Smooth muscle cell (in vitro differentiated cells): Measurements from ENCODE around the gene PPP1R14C. TPM values are rescaled to one million over a fixed set of nuclear protein-coding genes. Genes with fewer than 3 reads are reported as not detected.

Experiments
- DNase-seq: peaks from one replicate; lab custom pipeline; 2025; ENCODE audit not compliant: unreplicated experiment; lab: John Stamatoyannopoulos, UW
- H2AFZ ChIP-seq: fragments of 200-600 bp; sonication (generic); 2 replicates; pipeline ENCODE4 v1.6.0; 2016; ENCODE audit warnings: antibody characterized with exemption, low read depth, mild to moderate bottlenecking
- H3F3A ChIP-seq: fragments of 200-600 bp; sonication (generic); 2 replicates; pipeline ENCODE4 v1.6.0; 2017; ENCODE audit warnings: antibody characterized with exemption, low read depth
- H3K27ac ChIP-seq: fragments of 200-600 bp; sonication (generic); 2 replicates; pipeline ENCODE4 v1.5.1; 2016; ENCODE audit warnings: low read depth, mild to moderate bottlenecking
- H3K27me3 ChIP-seq: fragments of 200-600 bp; sonication (generic); 2 replicates; pipeline ENCODE4 v1.6.1; 2016; ENCODE audit warnings: low read depth, mild to moderate bottlenecking
- H3K36me3 ChIP-seq: fragments of 200-600 bp; sonication (generic); 2 replicates; pipeline ENCODE4 v1.5.1; 2016; ENCODE audit warnings: low read depth
- H3K4me1 ChIP-seq: fragments of 200-600 bp; sonication (generic); 2 replicates; pipeline ENCODE4 v1.5.1; 2016; ENCODE audit warnings: low read depth
- H3K4me2 ChIP-seq: fragments of 200-600 bp; sonication (generic); 2 replicates; pipeline ENCODE4 v1.6.0; 2016; ENCODE audit warnings: mild to moderate bottlenecking
- H3K4me3 ChIP-seq: fragments of 200-600 bp; sonication (generic); 2 replicates; pipeline ENCODE4 v1.5.1; 2016; ENCODE audit warnings: mild to moderate bottlenecking
- H3K79me2 ChIP-seq: fragments of 200-600 bp; sonication (generic); 2 replicates; pipeline ENCODE4 v1.6.0; 2016; ENCODE audit warnings: low read depth, mild to moderate bottlenecking
- H3K9ac ChIP-seq: fragments of 200-600 bp; sonication (generic); 2 replicates; pipeline ENCODE4 v1.6.0; 2016; ENCODE audit warnings: low read depth
- H3K9me3 ChIP-seq: fragments of 200-600 bp; sonication (generic); replicated peaks from 2 replicates; pipeline ENCODE4 v1.5.1; 2016; ENCODE audit warnings: low read depth
- H4K20me1 ChIP-seq: fragments of 200-600 bp; sonication (generic); 2 replicates; pipeline ENCODE4 v1.6.0; 2016; ENCODE audit warnings: low read depth
- whole genome bisulfite sequencing: methylation state at CpG from one replicate; pipeline ENCODE4 v1.1.7; 2016; ENCODE audit warnings: low lambda C conversion rate; 5-methylcytosine and 5-hydroxymethylcytosine counted together
- polyA plus RNA-seq: library from polyadenylated mRNA; unstranded; fragments of >200 nt; fragmentation: Nextera tagmentation; extraction: Ambion mirVana; gene quantifications from 2 replicates; pipeline ENCODE4 v1.2.1, GENCODE V29; 2016
- total RNA-seq: library from RNA; depleted of rRNA; stranded (reverse); fragments of >200 nt; gene quantifications from 2 replicates; pipeline ENCODE4 v1.2.3, GENCODE V29; 2014
- TF ChIP-seq, protein P1 (sequence below): fragments of 200-600 bp; sonication (generic); IDR thresholded peaks from 2 replicates; pipeline ENCODE4 v1.5.1; 2017; ENCODE audit warnings: borderline replicate concordance, mild to moderate bottlenecking, antibody characterized with exemption; ENCODE audit not compliant: insufficient read depth, poor library complexity, severe bottlenecking

PPP1R14C gene
- total and polyA plus RNA-seq, 2 experiments from 2014 or later: 2.6 to 7.9 TPM

GRCh38 chr6:150118627-150119026 lies 24.2 kb upstream of the PPP1R14C start:
- no peak for DNase-seq
- 93% methylated on average over 9 of the region's 9 CpGs for WGBS
- Histone ChIP-seq H3K4me2 (no peak overlapping the region), H3K9ac (no peak overlapping the region), H3K27me3 (peaks cover 7% of the 10 kb centered on the region), H2AFZ (no peak overlapping the region), H3K9me3 (no peaks in the 10 kb centered on the region), H4K20me1 (no peaks in the 10 kb centered on the region), H3K36me3 (no peaks in the 10 kb centered on the region), H3K79me2 (no peaks in the 10 kb centered on the region), H3K27ac (no peak overlapping the region), H3K4me1 (no peaks in the 10 kb centered on the region), H3F3A (no peaks in the 10 kb centered on the region), H3K4me3 (no peak overlapping the region)
- TF ChIP-seq, protein P1, sequence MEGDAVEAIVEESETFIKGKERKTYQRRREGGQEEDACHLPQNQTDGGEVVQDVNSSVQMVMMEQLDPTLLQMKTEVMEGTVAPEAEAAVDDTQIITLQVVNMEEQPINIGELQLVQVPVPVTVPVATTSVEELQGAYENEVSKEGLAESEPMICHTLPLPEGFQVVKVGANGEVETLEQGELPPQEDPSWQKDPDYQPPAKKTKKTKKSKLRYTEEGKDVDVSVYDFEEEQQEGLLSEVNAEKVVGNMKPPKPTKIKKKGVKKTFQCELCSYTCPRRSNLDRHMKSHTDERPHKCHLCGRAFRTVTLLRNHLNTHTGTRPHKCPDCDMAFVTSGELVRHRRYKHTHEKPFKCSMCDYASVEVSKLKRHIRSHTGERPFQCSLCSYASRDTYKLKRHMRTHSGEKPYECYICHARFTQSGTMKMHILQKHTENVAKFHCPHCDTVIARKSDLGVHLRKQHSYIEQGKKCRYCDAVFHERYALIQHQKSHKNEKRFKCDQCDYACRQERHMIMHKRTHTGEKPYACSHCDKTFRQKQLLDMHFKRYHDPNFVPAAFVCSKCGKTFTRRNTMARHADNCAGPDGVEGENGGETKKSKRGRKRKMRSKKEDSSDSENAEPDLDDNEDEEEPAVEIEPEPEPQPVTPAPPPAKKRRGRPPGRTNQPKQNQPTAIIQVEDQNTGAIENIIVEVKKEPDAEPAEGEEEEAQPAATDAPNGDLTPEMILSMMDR: no peak

- H3K9ac ChIP-seq: no peak overlapping the region
These were observed 23.7 kb upstream of the PPP1R14C start for GRCh38 chr6:150119173-150119572.

GRCh38 chr6:150123645-150124044 lies 19.2 kb upstream of the PPP1R14C start:
- TF ChIP-seq, protein P1: no peak
- no peak overlapping the region for H3K9ac ChIP-seq

More at GRCh38 chr6:150119173-150119572, 23.7 kb upstream of the PPP1R14C start:
- H3K4me1 ChIP-seq: no peaks in the 10 kb centered on the region
- H3K27me3 ChIP-seq: peaks cover 7% of the 10 kb centered on the region
- peak overlapping the region; percentile 39 for H2AFZ ChIP-seq
- H3K36me3 ChIP-seq: no peaks in the 10 kb centered on the region
- 64% methylated on average over 7 of the region's 7 CpGs for WGBS
- TF ChIP-seq, protein P1: no peak
- no peaks in the 10 kb centered on the region for H3F3A ChIP-seq
- H3K27ac ChIP-seq: no peak overlapping the region
- no peak overlapping the region for H3K4me3 ChIP-seq
- H3K9me3 ChIP-seq: no peaks in the 10 kb centered on the region
- H4K20me1 ChIP-seq: no peaks in the 10 kb centered on the region
- DNase-seq: no peak
- no peaks in the 10 kb centered on the region for H3K79me2 ChIP-seq
- no peak overlapping the region for H3K4me2 ChIP-seq

GRCh38 chr6:150124235-150124634 lies 18.6 kb upstream of the PPP1R14C start:
- no peak overlapping the region for H3K27ac ChIP-seq
- no peak overlapping the region for H2AFZ ChIP-seq
- 91% methylated on average over 3 of the region's 3 CpGs for WGBS
- H3F3A ChIP-seq: no peaks in the 10 kb centered on the region
- no peaks in the 10 kb centered on the region for H3K4me1 ChIP-seq
- TF ChIP-seq, protein P1: no peak
- no peak overlapping the region for H3K4me2 ChIP-seq
- no peaks in the 10 kb centered on the region for H4K20me1 ChIP-seq
- no peak overlapping the region for H3K9ac ChIP-seq
- no peak overlapping the region for H3K4me3 ChIP-seq
- H3K79me2 ChIP-seq: no peaks in the 10 kb centered on the region
- H3K27me3 ChIP-seq: peaks cover 17% of the 10 kb centered on the region
- no peak for DNase-seq
- no peaks in the 10 kb centered on the region for H3K9me3 ChIP-seq
- H3K36me3 ChIP-seq: no peaks in the 10 kb centered on the region

More at GRCh38 chr6:150123645-150124044, 19.2 kb upstream of the PPP1R14C start:
- Histone ChIP-seq H4K20me1 (no peaks in the 10 kb centered on the region), H3K4me1 (no peaks in the 10 kb centered on the region), H3K36me3 (no peaks in the 10 kb centered on the region), H3K9me3 (no peaks in the 10 kb centered on the region), H3K4me3 (no peak overlapping the region), H2AFZ (no peak overlapping the region), H3K27me3 (peaks cover 17% of the 10 kb centered on the region), H3K79me2 (no peaks in the 10 kb centered on the region), H3K27ac (no peak overlapping the region), H3F3A (no peaks in the 10 kb centered on the region), H3K4me2 (no peak overlapping the region)
- 75% methylated on average over 7 of the region's 7 CpGs for WGBS
- no peak for DNase-seq
